Measurements from ENCODE around the gene ALMS1.
A peak's percentile ranks its signal among the peaks of the same experiment; 100 is the strongest.
"Not testable (repeated sequence)": the region's sequence is repeated elsewhere in the genome, so short reads cannot be mapped to it uniquely, and the experiment has no call there.

ALMS1 gene

DNA sequence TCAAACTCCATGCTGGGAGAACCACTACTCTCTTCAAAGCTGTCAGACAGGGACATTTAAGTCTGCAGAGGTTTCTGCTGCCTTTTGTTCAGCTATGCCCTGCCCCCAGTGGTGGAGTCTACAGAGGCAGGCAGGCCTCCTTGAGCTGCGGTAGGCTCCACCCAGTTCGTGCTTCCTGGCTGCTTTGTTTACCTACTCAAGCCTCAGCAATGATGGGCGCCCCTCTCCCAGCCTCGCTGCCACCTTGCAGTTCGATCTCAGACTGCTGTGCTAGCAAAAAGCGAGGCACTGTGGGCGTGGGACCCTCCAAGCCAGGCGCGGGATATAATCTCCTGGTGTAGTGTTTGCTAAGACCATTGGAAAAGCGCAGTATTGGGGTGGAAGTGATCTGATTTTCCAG, 262.1 kb downstream of the ALMS1 start:
- H3K4me3 Mint-ChIP-seq, H3K27ac Mint-ChIP-seq, H3K9me3 Mint-ChIP-seq, H3K36me3 Mint-ChIP-seq, H3K4me1 Mint-ChIP-seq, ATAC-seq: not testable (repeated sequence)
- peaks cover 33% of the 10 kb centered on the region for H3K27me3 Mint-ChIP-seq

DNA sequence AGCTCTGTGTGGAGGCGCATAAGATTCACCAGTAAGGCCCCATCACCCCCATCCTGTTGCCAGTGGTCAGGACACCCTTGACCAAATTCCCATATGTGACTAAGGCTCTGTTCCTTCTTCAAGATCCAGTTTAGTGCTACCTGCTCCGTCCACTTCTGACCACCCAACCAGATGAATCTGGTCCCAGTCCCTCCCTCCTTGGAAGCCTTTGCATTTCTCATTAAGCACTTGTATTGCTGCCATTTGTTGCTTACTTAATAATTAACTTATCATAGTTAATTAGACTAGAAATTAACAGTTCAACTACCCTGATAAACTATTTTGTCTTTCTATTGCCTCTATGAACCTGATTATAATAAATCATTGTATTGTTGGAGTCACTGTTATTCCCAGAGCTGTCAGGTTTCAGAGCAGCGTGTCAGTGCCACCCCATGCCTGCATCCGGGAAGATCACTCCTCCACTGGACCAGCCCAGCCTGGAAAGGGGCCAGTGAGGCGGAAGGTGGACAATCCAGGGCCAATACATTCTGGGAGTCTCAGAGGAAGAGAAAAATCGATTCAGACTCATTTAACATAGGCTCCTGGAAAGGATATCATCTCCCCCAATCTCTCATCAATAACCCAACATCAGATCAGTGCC, 266.1 kb downstream of the ALMS1 start:
- Mint-ChIP-seq H3K27ac (no peak overlapping the region), H3K9me3 (peaks cover 2% of the 10 kb centered on the region), H3K4me3 (no peak overlapping the region), H3K27me3 (peaks cover 18% of the 10 kb centered on the region), H3K4me1 (no peaks in the 10 kb centered on the region), H3K36me3 (no peaks in the 10 kb centered on the region)
- ATAC-seq = peak; percentile 45

DNA sequence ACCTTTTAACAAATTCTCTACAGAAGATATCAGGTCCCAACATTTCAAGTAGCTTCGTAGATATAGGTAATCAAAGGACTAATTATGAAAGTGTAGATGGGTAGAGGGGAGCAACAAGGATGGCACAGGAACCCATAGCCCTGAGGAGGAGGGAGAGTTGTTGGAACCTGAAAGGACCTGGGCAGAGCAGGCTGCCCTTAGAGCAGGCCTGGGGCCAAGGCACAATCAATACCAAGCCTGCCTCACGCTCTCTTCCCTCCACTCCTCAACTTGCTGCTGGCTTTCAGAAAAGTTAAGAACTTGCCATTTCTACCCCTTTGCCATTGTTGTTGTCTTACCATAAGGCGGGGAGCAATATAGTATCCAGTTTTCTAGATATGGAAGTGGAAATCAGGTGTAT, 266.7 kb downstream of the ALMS1 start:
- Mint-ChIP-seq H3K4me1 (no peaks in the 10 kb centered on the region), H3K27me3 (peaks cover 12% of the 10 kb centered on the region), H3K27ac (no peak overlapping the region), H3K4me3 (no peak overlapping the region), H3K36me3 (no peaks in the 10 kb centered on the region), H3K9me3 (no peaks in the 10 kb centered on the region)
- ATAC-seq = no peak

DNA sequence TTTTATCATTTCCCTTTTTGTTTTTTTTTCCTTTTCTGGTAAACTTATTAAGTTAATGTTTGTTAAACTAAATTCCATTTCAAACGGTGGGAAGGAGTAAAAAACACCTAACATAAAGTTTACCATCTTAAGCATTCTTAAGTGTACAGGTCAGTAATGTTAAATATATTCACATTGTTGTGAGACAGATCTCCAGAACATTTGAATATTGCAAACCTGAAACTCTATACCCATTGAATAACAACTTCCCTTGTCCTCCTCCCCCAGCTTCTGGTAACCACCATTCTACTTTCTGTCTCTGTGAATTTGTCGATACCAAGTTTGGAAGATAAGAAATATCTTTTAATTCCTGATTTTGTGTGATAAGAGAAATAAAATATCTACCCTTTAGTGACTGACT, 268.5 kb downstream of the ALMS1 start:
- no peaks in the 10 kb centered on the region for H3K36me3 Mint-ChIP-seq
- H3K9me3 Mint-ChIP-seq = peaks cover 2% of the 10 kb centered on the region
- ATAC-seq = no peak
- H3K4me3 Mint-ChIP-seq = no peak overlapping the region
- no peak overlapping the region for H3K27ac Mint-ChIP-seq
- no peaks in the 10 kb centered on the region for H3K4me1 Mint-ChIP-seq
- peaks cover 12% of the 10 kb centered on the region for H3K27me3 Mint-ChIP-seq
